Hematopoietic multipotent progenitor cell treated with erythropoietin and hydrocortisone succinate and interleukin-3 and kit ligand, for 8 days (in vitro differentiated cells): ENCODE results near the gene PRDM11.

ENCODE experiments used
- DNase-seq: peaks from one replicate; pipeline ENCODE4 v3.0.0-alpha.2; 2015

PRDM11 gene

DNA sequence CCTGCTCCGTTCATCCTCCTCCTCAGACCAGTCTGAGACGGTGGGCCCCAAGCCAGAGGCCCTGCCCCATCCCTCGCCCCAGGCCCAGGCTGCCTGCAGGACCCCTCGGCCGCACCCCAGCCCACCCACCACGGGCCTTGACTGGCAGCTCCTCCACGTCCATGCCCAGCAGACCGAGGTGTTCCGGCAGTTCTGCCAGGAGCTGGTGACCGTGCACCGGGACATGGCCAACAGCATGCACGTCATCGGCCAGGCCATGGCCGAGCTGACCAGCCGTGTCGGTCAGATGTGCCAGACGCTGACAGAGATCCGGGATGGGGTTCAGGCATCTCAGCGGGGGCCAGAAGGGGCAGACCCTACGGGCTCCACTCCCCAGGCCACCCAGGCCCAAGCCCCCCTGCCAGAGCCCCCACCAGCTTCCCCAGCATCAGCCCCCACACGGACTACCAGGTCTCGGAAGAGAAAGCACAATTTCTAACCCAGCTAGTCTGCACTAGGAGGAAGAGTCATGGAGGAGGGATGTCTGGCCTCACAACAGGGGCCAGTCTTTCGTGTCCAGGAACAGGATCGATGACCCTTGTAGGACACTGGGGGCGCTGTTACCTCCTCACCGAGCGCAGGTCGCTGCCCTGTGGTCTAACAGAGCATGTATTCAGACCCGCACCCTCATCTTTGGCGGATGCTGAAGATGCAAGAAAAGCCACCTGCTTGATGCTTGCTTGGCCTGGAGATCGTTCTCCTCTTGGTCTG lies 66.3 kb downstream of the PRDM11 start:
- no peak for DNase-seq

DNA sequence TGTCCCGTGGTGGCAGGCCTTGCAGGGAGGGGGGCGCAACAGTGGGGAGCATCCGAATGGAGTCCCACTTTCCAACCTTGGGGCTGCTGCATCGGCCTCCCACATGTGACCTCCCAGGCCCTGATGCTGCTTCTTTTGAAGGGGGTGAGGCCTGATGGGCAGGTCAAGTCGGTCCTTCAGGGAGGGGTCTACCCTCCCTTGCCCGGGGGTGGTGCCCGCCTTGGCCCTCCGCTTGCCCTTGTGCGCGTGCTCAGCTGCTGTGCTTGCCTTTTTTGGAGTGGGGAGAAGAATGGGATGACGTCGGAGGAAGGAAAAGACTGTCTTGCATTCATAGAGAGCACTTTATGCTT lies 66.9 kb downstream of the PRDM11 start:
- no peak for DNase-seq

DNA sequence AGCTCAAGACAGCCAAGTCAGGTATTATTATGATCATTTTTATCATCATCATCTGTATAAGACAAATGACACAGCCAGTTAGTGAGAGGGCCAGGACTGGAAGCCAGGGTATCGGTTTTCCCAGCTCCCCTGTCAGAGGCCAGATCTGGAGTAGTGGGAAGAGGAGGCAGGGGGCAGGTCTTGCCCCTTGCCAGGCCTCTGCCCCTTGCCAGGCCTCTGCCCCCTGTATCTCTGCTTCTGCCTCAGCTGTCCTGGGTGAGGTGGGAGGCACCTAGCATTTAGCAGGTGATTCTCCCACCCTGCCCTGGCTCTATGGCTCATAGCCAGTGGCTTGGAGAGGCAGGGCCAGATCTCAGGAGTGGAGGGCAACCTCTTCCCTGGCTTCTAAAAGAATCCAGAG lies 67.3 kb downstream of the PRDM11 start:
- no peak for DNase-seq

DNA sequence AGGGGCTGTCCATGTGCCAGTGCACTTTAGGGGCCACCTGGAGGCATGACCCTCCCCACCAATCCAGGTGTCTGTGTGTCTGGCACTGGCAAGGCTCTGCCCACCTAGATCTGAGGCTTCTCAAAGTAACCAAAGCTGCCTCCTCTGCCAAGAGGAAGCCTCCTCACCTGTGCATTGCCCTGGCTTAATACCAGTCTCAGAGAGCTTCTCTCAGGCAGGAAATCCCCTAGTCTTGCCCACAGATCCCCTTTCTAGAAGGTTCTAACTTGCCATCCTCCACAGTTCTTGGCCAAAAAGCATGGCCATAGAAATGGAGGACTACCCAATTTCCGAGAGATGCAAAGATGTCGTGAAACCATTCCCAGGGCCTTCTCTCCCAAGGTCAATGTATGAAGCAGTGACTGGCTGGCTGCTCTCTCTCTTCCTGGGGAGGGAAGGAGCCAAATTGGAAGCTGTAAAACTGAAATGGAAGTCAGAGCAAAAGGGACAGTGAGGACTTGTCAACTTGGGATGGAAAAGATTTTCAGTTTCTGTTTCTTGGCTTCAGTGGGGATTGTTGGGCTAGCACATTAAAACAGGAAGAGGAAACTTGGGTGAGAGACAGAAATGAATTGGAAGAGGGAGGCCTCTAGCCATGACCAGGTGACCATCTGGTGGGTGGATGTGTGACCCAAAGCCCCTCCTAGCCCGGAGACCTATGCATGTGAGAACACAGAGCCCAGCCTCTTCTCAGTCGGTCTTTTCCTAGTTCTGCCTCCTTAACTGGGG lies 68.8 kb downstream of the PRDM11 start:
- DNase-seq = no peak

DNA sequence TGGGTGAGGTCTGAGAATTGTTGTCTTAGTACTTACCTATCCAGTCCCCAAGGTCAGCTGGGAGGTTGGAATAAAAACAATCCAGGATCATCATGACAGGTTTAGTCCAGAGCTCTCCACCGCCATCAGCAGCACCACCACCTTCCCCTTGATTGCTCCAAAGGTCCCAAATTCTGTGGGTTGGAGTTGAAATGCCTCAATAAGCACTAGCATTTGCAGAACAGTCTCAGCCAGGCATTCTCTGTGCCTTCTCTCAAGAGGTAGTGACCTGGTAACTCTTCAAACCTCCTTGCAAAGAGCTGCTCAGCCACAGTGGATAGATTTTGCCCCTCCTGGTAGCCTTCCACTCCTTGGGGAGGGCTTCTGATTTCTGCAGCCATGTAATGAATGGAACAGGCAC lies 69.6 kb downstream of the PRDM11 start:
- no peak for DNase-seq

DNA sequence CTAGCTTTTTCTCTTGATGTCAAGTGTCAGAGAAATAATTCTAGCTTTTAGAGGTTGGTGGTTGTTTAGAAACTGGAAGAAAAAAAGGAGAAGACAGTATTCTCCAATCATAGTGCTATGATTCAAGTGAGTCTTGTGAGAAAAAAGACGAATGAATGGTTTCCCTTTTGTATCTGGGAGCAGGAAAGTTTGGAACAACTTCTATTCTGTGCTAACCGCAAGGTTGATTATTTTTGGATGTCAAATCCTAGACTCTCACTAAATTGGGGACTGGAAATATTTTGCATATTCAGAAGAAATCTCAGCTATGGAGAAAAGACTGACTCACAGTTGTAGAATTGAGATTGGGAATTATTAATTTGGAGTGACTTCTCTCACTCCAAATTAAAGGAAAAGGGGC lies 70.5 kb downstream of the PRDM11 start:
- DNase-seq = no peak

DNA sequence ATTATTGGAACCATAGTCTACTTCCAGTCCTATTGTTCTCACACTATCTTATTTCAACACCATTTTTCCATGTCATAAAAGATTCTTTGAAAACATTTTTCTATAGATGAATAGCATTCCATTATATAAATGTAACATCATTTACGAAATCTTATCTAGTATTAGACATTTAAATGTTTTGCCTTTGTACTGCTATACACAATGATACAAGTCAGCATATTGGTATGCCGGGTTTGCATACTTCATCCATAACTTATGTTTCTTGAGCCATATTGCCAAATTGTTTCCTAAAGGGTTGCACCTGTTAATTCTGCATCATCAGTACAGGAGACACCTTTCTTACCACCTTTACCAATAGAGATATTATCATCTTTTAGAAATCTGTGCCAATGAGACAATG lies 71.6 kb downstream of the PRDM11 start:
- no peak for DNase-seq

DNA sequence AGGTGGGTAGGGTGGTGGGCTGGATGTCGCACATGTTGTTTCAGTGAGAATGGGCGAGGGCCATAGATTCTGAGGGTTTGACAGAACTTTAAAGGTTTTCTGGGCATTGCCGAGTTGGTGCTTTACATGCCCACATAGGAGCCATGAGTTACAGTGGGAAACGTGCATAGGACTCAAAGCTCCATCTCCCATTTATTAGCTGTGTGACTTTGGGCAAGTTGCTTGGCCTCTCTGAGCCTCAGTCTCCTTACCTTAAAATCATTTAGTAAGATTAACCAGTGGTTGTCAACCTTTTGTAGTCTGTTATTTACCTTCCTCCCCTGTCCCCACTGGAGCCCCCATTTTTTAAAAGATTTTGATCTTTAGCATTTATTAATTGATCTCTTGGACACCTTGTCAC lies 72.3 kb downstream of the PRDM11 start:
- no peak for DNase-seq

DNA sequence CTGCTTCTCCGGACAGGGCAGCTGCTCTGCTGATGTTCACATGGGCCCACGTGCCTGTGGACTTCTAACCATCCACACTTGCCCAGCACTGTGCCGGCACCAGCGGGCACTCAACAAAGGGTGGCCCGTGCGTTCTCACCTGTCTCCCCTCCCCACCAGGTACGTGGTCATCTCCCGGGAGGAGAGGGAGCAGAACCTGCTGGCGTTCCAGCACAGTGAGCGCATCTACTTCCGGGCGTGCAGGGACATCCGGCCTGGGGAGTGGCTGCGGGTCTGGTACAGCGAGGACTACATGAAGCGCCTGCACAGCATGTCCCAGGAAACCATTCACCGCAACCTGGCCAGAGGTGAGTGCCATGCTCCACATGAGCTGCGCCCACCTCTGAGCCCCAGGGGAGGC lies 73.0 kb downstream of the PRDM11 start:
- no peak for DNase-seq

DNA sequence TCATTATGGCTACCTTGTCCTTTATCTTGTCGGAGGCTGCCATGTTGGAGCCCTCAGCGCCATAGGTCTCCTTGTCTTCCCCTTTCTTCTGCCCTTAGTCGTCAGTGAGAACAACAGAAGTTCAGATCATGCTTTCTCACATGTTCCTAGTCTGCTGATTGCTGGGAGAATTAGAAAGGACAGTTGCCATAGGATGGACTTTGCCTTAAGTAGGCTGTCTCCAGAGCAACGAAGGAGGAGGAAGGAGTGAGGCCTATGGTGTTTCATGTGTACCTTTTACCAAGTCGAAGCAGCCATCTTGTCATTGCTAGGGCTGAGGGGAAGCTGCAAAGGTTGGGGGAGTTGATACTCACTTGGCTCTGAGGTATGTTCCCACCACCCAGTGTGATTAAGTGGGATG lies 77.1 kb downstream of the PRDM11 start:
- DNase-seq = no peak

DNA sequence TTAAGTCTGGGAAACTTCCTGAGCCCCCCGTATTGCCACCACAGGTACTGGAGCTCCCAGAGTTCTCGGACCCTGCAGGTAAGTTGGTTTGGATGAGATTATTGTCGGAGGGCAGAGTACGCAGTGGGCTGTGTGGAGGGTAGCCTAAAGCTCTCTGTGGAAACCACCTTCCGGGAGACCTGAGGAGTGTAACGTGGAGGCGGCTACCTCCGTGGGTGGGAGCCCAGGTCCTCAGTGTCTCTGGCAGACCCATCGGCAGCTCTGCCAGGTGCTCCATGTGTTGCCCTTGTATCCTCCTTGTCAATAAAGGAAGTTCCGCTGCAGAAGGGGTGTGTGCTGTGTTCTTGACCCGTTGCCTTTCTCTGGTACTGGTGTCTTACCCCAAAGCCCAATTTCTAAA lies 78.3 kb downstream of the PRDM11 start:
- no peak for DNase-seq

DNA sequence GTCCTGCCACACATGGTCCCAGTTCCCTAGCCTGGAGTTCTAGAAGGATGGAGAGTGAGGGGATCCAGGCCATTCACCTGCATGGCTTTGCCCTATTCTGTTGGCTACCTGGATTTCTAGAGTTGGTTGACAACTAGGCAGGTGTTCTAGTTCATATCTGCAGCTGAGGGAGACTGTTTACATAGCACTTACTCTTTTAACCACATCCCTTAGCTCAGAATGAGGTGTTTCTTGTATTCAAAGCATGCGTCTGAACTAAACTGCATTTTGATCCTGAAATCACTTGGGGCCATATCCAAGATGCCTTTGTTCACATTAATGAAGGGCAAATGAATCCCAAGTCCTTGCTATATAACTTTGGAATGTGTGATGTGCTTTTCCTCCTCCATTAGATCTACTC lies 78.8 kb downstream of the PRDM11 start:
- no peak for DNase-seq

DNA sequence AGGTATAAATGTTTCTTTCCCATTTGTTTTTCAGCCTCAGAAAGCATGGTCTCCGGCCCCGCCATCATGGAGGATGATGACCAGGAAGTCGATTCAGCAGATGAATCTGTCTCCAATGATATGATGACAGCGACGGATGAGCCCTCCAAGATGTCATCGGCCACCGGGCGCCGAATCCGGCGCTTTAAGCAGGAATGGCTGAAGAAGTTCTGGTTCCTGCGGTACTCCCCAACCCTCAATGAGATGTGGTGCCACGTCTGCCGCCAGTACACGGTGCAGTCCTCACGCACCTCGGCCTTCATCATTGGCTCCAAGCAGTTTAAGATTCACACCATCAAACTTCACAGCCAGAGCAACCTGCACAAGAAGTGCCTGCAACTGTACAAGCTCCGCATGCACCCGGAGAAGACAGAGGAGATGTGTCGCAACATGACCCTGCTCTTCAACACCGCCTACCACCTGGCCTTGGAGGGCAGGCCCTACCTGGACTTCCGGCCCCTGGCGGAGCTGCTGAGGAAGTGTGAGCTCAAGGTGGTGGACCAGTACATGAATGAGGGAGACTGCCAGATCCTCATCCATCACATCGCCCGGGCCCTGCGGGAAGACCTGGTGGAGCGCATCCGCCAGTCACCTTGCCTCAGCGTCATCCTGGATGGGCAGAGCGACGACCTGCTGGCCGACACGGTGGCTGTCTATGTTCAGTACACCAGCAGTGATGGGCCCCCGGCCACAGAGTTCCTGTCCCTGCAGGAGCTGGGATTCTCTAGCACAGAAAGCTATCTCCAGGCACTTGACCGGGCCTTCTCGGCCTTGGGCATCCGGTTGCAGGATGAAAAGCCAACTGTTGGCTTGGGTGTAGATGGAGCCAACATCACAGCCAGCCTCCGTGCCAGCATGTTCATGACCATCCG lies 79.8 kb downstream of the PRDM11 start:
- DNase-seq = no peak

DNA sequence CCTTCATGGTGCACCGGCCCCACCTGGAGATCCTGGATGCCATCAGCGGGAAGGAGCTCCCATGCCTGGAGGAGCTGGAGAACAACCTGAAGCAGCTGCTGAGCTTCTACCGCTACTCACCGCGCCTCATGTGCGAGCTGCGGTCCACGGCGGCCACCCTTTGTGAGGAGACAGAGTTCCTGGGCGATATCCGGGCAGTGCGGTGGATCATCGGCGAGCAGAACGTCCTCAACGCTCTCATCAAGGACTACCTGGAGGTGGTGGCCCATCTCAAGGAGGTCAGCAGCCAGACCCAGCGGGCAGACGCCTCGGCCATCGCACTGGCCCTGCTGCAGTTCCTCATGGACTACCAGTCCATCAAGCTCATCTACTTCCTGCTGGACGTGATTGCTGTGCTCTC lies 80.5 kb downstream of the PRDM11 start:
- no peak for DNase-seq

DNA sequence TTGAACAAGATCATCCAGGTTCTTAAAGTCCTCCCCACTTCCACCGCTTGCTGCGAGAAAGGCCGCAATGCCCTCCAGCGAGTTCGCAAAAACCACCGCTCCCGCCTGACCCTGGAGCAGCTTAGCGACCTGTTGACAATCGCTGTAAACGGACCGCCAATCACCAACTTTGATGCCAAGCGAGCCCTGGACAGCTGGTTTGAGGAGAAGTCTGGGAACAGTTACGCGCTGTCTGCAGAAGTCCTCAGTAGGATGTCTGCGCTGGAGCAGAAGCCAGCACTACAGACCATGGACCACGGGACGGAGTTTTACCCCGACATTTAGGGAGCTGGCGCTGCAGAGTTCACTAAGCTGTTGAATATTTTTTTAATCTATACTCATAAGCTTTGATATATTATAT lies 81.4 kb downstream of the PRDM11 start:
- no peak for DNase-seq

DNA sequence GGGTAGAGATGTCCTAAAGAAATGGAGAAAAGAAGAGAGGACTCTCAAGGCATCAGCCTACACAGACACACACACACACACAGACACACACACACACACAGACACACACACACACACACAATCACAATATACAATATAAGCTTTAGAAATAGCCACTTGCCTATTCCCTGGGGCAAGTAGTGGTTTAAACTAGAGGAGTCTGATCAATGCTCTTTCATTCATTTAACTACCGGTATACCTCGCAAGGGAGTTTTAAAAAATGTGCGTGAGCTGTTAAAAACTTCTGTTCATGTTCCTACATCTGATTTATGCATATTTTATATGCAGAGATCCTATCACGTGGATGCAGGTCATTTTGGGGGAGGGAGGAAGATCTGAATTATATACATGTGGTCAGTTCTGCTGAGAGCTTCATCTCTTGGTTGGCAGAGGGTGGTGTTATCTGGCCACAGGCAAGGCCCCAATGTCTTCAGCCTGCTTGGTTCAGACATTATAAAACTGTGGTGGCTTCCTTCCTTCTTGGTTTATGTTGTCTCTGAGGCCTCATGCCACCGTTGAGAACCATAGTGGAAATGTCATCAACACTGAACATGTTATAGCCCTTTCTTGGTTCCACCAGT lies 83.1 kb downstream of the PRDM11 start:
- DNase-seq = peak; percentile 9

DNA sequence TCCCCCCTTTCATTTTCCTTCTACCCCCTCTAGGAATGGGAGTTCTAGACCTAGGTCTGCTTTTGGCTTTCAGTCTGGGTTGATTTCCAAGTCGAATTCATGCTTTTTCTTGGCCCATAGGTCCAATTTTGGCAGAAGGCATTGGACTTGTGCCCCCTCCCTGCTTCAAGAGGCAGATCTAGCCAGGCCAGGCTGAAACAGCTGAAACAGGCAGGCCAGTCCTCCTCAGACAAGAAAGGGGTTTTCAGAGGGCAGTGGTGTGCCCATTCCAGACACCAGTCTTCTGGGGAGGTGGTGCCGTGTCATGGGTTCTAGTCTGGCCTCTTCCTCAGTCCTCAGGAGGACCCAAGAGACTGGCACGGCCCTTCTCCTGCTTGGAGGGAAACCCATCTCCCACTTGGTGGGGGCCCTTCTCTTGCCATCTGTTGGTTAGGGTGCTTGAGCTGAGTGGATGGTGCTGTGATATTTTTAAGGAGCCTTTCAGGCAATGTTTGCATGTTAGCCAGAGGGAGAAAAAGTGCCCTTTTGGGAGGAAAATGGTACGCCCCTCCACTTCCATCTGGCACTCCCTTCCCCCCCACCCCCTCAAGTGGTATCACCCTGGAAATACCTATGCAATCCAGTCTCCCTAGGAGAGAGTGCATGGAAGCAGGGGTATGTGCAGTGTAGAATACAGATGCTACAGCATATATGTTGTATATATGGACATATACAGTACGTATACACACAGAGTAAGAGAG lies 86.1 kb downstream of the PRDM11 start:
- DNase-seq = no peak

DNA sequence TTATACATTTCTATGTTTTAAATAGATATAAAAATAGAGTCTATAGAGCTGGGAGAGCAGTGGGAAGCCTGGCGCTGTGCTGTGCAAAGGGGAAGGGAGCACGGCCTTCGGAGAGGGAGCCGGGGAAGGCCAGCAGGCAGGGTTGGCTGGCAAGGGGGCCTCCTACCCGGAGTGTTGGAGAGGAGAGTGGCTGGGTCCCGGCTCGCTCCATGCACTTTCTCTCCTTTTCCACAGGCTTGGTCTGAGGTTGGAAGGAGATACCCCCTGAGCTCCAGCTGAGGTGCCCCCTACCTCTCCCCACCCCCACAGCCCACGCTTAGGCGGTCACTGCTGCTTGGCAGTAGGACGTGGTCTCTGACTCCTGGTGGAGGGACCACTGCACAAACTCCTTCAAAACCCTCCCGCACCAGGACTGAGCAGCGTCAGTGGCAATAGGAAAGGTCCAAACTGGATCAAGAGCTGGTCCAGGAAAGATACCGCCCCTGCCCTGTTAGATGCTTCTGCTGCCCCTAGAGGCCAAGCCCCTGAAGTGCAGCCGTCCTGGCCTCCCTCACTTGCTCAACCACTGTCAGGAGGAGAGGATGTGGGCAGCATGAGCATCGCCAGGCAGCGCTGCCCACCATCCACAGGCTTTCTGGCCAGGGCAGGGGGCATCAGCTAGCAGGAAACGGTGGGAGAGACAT lies 86.8 kb downstream of the PRDM11 start:
- DNase-seq = peak; percentile 65

DNA sequence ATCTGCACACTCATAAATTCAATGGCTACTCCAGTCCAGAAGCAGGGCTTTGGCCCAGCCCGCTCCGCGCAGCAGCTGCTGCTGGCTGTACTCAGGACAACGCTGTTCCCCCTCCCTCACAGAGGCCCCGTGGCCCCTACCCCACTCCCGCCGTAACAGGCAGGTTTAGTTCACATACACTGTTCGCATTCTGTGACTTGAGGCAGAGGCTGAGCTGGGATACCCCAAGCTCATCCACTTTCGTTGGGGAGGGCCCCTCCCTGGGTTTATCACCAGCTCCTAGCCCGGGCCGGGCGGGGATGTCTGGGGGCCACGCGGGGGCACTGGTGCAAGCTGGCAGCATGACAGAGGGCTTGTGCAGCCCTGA lies 87.3 kb downstream of the PRDM11 start:
- DNase-seq = no peak

DNA sequence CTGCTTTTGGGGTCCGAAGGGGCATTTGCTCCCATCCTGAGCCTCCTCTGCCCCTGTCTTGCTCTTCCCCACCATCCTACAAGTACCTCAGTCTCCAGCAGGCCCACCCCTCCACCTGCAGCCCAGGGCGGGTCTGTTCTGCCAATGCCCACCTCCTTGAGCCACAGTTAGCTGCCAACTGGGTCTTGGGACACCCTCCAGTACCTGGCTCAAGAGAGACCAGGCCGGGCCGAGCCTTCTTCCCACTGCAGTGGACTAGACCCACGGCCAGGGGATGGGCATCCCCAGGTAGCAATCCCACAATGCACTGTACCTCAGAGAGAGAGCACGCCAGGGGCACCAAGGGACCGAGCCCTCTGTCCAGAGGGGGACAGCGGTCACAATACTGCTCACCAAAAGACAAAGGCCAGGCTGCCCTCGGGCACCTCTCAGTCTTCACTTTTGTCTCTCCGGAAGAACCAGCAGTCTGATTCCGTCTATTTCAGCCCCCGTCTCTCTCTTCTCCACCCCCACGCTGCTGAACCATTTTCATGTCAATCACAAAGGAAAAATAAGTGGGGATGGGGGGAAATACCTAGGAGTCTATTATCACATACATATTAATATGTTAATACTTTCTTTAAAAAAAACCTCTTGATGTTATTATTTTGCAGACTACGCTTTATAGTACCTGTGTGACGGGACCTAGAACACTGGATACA lies 88.0 kb downstream of the PRDM11 start:
- no peak for DNase-seq

DNA sequence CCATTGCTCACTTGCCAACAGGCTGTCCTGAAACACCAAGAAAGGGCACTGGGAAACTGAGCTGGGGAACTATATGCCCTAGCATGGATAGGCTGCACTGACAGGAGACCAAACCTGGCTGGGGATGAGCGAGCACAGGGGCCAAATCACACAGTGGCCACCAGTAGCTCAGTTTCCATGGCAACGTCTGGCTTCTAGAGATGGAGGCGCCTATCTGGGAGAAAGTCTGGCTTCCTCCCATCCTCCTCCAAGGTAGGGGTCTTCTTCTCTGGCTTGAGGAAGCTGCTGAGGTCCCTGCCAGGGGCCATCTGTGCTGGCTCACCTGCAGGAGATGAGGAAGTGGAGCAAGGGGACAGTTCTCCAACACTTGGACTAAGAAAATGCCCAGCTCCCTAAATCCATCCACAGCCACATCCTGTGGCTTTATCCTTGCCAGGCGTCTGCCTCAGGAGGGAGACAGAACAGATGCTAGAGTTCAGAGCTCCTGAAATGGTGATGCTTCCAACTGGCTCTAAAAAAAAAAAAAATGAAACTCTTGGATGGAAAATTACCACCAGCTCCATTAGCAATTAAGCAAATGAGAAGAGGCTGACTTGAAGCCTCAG lies 91.4 kb downstream of the PRDM11 start:
- DNase-seq = no peak
